ENCODE results near the gene RNF223. TPM values are rescaled to one million over a fixed set of nuclear protein-coding genes. Genes with fewer than 3 reads are reported as not detected.

Gene RNF223
- polyA plus RNA-seq, 1 experiment, result not detected

DNA sequence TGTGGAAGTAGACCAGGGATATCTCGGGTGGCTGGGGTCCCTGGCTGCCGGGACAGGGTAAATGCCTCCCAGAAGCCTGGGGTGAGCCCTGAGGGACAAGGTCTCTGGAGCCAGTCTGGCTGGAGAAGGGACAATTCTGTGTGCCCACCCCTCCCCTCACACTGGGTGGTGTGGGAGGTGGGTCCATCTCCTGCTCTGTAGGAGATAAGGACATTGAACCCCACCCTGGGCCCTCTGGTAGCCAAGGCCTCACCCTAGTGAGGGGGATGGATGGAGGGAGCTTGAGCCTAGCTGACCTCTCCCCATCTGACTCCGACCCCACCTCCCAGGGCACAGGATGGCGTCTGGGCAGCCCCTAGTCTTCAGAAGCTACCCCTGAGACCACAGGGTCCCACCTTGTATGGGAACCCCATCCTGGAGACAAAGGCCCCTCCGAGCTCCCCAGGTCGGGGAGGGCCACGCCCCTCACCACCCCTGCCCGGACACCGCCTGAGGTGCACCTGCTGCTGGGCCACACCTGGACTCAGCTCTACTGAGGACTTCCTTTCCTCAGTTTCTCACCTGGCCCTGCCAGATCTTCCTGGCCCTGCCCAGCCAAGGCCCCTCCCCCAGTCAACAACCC is 49.8 kb downstream of the RNF223 start:
- no peaks in the 10 kb centered on the region for H3K27me3 ChIP-seq (ENCODE audit: control insufficient read depth, insufficient read depth, low read length)
- POLR2A ChIA-PET, result no interaction called here
- TF ChIP-seq, protein P1, sequence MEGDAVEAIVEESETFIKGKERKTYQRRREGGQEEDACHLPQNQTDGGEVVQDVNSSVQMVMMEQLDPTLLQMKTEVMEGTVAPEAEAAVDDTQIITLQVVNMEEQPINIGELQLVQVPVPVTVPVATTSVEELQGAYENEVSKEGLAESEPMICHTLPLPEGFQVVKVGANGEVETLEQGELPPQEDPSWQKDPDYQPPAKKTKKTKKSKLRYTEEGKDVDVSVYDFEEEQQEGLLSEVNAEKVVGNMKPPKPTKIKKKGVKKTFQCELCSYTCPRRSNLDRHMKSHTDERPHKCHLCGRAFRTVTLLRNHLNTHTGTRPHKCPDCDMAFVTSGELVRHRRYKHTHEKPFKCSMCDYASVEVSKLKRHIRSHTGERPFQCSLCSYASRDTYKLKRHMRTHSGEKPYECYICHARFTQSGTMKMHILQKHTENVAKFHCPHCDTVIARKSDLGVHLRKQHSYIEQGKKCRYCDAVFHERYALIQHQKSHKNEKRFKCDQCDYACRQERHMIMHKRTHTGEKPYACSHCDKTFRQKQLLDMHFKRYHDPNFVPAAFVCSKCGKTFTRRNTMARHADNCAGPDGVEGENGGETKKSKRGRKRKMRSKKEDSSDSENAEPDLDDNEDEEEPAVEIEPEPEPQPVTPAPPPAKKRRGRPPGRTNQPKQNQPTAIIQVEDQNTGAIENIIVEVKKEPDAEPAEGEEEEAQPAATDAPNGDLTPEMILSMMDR (IDR thresholded peaks at IDR 0.05; ENCODE audit: low read depth, low read length), result no peak
- H3K27ac ChIP-seq (ENCODE audit: low read depth, low read length), result no peak overlapping the region
- CTCF ChIA-PET, result interaction anchor here (1.1 to 1.5 kb wide), 3 partner anchors 22 to 40 kb away, joined by 3 to 4 read pairs (median 4); no protein-coding TSS in a partner anchor
- DNase-seq (ENCODE audit: low read depth, low spot score), result no peak
- H3K4me3 ChIP-seq (ENCODE audit: low read depth, low read length), result no peak overlapping the region
- H3K9me3 ChIP-seq (ENCODE audit: control insufficient read depth, insufficient read depth, low read length), result no peaks in the 10 kb centered on the region; the same call in 1 of the 2 replicates

DNA sequence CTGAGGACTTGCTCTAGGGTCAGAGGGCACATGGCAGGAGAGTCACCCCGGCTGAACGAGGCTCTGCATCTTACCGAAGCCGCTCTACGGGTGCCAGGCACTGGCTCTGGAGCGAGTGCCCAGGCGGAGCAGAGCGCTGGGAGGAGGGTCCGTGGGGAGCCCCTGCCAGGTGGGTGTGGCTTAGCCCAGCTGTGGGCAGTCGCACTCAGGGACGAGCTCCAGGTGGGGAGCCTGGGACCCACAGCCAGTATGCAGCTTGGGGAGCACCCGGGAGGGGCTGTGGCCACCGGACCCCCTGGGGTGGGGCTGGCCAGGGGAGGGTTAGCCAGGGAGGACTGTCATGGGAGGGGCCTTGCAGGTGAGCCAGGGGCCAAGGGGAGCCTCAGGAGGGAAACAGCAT is 50.4 kb downstream of the RNF223 start:
- ChIA-PET POLR2A (no interaction called here), CTCF (interaction anchor here (1.1 to 1.5 kb wide), 3 partner anchors 22 to 40 kb away, joined by 3 to 4 read pairs (median 4); no protein-coding TSS in a partner anchor)

DNA sequence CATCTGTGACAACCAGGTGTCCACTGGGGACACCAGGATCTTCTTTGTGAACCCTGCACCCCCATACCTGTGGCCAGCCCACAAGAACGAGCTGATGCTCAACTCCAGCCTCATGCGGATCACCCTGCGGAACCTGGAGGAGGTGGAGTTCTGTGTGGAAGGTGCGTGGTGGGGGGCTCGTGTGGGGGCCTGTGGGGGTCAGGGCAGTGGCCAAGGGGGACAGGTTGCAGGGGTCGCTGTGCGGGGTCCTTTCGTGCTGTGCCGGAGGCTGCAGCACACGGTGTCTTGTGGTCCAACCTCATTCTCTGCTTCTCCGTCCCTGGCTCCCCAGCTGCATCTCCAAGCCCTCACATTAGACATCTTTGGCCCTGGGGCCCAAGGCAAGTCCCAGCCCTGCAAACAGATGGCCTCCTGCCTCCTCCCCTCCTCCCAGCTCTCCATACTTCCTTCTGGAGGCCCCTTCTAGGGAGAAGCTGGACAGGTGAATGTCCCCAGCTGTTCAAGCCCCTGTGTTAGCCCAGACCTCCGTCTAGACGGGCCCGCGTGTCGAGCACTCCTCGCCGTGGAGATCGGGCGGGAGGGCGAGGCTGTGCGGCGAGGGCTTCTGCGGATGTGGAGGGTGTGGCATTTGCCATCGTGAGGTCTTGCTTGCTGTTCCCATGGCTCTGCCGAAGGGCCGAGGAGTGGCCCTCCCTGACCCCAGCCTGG is 51.6 kb downstream of the RNF223 start:
- no peak for DNase-seq (ENCODE audit: low read depth, low spot score)
- ChIA-PET POLR2A (interaction anchor here (0.7 to 1.4 kb wide), 3 partner anchors 21 to 111 kb away, joined by 3 to 6 read pairs (median 4); no protein-coding TSS in a partner anchor), CTCF (interaction anchor here (0.6 kb wide), 1 partner anchor 80 kb away, joined by 3 read pairs; no protein-coding TSS in a partner anchor)
- TF ChIP-seq, protein P1 (IDR thresholded peaks at IDR 0.05; ENCODE audit: low read depth, low read length), result no peak
- H3K4me3 ChIP-seq (ENCODE audit: low read depth, low read length), result no peak overlapping the region
- no peak overlapping the region for H3K27ac ChIP-seq (ENCODE audit: low read depth, low read length)
- H3K9me3 ChIP-seq (ENCODE audit: control insufficient read depth, insufficient read depth, low read length), result no peaks in the 10 kb centered on the region; the same call in 1 of the 2 replicates
- no peaks in the 10 kb centered on the region for H3K27me3 ChIP-seq (ENCODE audit: control insufficient read depth, insufficient read depth, low read length)

More for the DNA sequence above, 50.4 kb downstream of the RNF223 start:
- Histone ChIP-seq H3K4me3 (ENCODE audit: low read depth, low read length) (no peak overlapping the region), H3K9me3 (ENCODE audit: control insufficient read depth, insufficient read depth, low read length) (no peaks in the 10 kb centered on the region; the same call in 1 of the 2 replicates), H3K27me3 (ENCODE audit: control insufficient read depth, insufficient read depth, low read length) (no peaks in the 10 kb centered on the region), H3K27ac (ENCODE audit: low read depth, low read length) (no peak overlapping the region)
- TF ChIP-seq, protein P1 (IDR thresholded peaks at IDR 0.05; ENCODE audit: low read depth, low read length), result no peak
- DNase-seq (ENCODE audit: low read depth, low spot score), result no peak

DNA sequence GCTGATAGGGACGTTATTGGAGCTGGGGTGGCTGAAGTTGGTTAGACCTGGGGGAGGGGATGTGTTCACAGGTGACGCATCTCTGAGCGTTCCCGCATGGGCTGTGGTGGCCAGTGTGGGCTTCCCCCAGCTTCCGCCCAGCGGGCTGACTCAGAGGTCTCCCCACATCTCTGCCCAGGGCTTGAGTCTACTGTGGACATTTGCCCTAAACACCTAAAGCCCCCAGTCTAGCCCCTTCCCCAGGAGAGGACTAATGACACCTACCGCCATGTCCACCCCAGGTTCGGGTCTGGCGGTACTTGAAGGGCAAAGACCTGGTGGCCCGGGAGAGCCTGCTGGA is 52.2 kb downstream of the RNF223 start:
- H3K27ac ChIP-seq (ENCODE audit: low read depth, low read length), result no peak overlapping the region
- no peaks in the 10 kb centered on the region for H3K27me3 ChIP-seq (ENCODE audit: control insufficient read depth, insufficient read depth, low read length)
- H3K9me3 ChIP-seq (ENCODE audit: control insufficient read depth, insufficient read depth, low read length), result no peaks in the 10 kb centered on the region; the same call in 1 of the 2 replicates
- peak overlapping the region; percentile 66 for H3K4me3 ChIP-seq (ENCODE audit: low read depth, low read length)
- DNase-seq (ENCODE audit: low read depth, low spot score), result no peak
- ChIA-PET POLR2A (interaction anchor here (0.7 to 1.4 kb wide), 3 partner anchors 20 to 110 kb away, joined by 3 to 6 read pairs (median 4); no protein-coding TSS in a partner anchor), CTCF (interaction anchor here (0.6 kb wide), 1 partner anchor 80 kb away, joined by 3 read pairs; no protein-coding TSS in a partner anchor)
- TF ChIP-seq, protein P1 (IDR thresholded peaks at IDR 0.05; ENCODE audit: low read depth, low read length), result no peak
